GM12875 (cell line): ENCODE measurements around the gene TASOR.

Experiments used
- H3K4me3 ChIP-seq: one replicate; pipeline ENCODE4 v1.5.1; 2011; ENCODE audit warnings: low read depth, low read length, control low read depth
- TF ChIP-seq, protein P1 (sequence below): IDR thresholded peaks from 2 replicates; pipeline ENCODE4 v1.5.1; 2011; ENCODE audit warnings: low read depth, mild to moderate bottlenecking, control low read depth, inconsistent platforms, low read length, moderate library complexity, borderline replicate concordance; ENCODE audit not compliant: insufficient read depth

TASOR gene

DNA sequence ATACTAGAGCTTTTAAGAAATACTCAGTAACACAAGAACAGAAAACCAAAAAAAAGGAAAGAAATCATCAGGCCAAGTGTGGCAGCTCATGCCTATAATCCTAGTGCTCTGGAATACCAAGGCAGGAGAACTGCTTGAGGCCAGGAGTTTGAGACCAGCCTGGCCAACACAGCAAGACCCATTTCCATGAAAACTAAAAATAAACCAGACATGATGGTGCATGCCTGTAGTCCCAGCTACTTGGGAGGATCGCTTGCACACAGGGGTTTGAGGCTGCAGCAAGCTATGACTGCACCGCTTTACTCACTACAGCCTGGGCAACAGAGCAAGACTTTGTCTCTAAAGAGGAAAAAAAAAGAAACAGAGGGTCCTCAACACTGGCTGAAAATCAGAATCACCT lies 18.2 kb downstream of the TASOR start:
- TF ChIP-seq, protein P1, sequence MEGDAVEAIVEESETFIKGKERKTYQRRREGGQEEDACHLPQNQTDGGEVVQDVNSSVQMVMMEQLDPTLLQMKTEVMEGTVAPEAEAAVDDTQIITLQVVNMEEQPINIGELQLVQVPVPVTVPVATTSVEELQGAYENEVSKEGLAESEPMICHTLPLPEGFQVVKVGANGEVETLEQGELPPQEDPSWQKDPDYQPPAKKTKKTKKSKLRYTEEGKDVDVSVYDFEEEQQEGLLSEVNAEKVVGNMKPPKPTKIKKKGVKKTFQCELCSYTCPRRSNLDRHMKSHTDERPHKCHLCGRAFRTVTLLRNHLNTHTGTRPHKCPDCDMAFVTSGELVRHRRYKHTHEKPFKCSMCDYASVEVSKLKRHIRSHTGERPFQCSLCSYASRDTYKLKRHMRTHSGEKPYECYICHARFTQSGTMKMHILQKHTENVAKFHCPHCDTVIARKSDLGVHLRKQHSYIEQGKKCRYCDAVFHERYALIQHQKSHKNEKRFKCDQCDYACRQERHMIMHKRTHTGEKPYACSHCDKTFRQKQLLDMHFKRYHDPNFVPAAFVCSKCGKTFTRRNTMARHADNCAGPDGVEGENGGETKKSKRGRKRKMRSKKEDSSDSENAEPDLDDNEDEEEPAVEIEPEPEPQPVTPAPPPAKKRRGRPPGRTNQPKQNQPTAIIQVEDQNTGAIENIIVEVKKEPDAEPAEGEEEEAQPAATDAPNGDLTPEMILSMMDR, result no peak

GRCh38 chr3:56655709-56656108 lies 27.4 kb downstream of the TASOR start:
- H3K4me3 ChIP-seq, result no peak overlapping the region
- TF ChIP-seq, protein P1, result no peak

More for the DNA sequence above, 18.2 kb downstream of the TASOR start:
- no peak overlapping the region for H3K4me3 ChIP-seq

DNA sequence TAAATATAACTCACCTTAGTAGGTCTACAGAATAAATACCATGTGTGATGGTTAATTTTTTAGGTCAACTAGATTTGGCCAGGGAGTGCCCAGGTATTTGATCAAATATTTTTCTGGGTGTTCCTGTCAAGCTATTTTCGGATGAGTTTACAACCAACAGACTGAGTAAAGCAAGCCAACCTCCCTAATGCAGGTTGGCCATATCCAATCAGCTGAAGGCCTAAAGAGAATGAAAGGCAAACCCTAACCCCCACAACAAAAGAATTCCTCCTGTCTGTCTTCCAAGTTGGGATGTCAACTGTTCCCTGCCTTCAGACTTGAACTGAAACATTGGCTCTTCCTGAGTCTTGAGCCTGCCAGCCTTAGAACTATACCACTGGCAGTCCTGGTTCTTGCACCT lies 28.6 kb downstream of the TASOR start:
- H3K4me3 ChIP-seq, result no peak overlapping the region
- TF ChIP-seq, protein P1, result no peak

DNA sequence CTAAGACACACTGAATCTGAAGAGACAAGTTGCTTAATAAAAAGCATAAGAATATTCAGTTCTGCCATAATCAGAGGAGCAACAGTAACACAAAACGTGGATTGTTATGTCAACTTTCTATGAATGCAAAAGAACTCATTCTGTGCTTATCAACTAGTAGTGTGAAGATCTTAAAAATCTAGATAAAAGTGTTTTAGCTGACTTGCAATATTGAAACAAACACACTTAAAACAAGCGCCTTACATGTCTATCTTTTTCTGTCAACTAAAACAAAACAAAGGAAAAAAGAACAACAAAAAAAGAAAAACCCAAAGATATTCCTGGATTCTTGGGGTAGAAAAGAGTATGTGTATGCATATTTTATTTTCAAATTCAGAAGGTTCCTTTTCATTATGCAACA lies 37.7 kb downstream of the TASOR start:
- TF ChIP-seq, protein P1, result no peak
- no peak overlapping the region for H3K4me3 ChIP-seq

- H3K4me3 ChIP-seq, result no peak overlapping the region
- TF ChIP-seq, protein P1, result no peak
Measured at GRCh38 chr3:56633602-56634535, 49.2 kb downstream of the TASOR start.
